Measurements from ENCODE around the gene PLSCR2. TPM values are rescaled to one million over a fixed set of nuclear protein-coding genes. Genes with fewer than 3 reads are reported as not detected.
A peak's percentile ranks its signal among the peaks of the same experiment; 100 is the strongest.
"Not testable (repeated sequence)": the region's sequence is repeated elsewhere in the genome, so short reads cannot be mapped to it uniquely, and the experiment has no call there.

PLSCR2 gene
- total RNA-seq, 1 donor: not detected

- no peak for DNase-seq (ENCODE audit: low read depth in 2 of 3, low spot score in 2 of 3)
Observed at GRCh38 chr3:146493221-146493620, 23.9 kb upstream of the PLSCR2 start.

- DNase-seq (ENCODE audit: low read depth in 2 of 3, low spot score in 2 of 3): no peak
Observed at GRCh38 chr3:146491303-146491702, 21.9 kb upstream of the PLSCR2 start.

GRCh38 chr3:146485297-146485696, 15.9 kb upstream of the PLSCR2 start:
- DNase-seq (ENCODE audit: low read depth in 2 of 3, low spot score in 2 of 3): no peak

- no peak for DNase-seq (ENCODE audit: low read depth in 2 of 3, low spot score in 2 of 3)
Observed at GRCh38 chr3:146476094-146476740, 6.9 kb upstream of the PLSCR2 start.

GRCh38 chr3:146474976-146475375, 5.6 kb upstream of the PLSCR2 start:
- not testable (repeated sequence) for DNase-seq (ENCODE audit: low read depth in 2 of 3, low spot score in 2 of 3)

GRCh38 chr3:146473726-146474125, 4.4 kb upstream of the PLSCR2 start:
- DNase-seq (ENCODE audit: low read depth in 2 of 3, low spot score in 2 of 3): no peak

- DNase-seq (ENCODE audit: low read depth in 2 of 3, low spot score in 2 of 3): no peak
Observed at GRCh38 chr3:146472611-146473010, 3.2 kb upstream of the PLSCR2 start.

- DNase-seq (ENCODE audit: low read depth in 2 of 3, low spot score in 2 of 3): no peak
Observed at GRCh38 chr3:146471012-146471411, 1.7 kb upstream of the PLSCR2 start.

- DNase-seq (ENCODE audit: low read depth in 2 of 3, low spot score in 2 of 3): no peak
Observed at GRCh38 chr3:146470425-146470990, 1.1 kb upstream of the PLSCR2 start.

- no peak for DNase-seq (ENCODE audit: low read depth in 2 of 3, low spot score in 2 of 3)
Observed at GRCh38 chr3:146468671-146469149, 651 bp downstream of the PLSCR2 start.

- no peak for DNase-seq (ENCODE audit: low read depth in 2 of 3, low spot score in 2 of 3)
Observed at GRCh38 chr3:146468234-146468633, 1.1 kb downstream of the PLSCR2 start.

- DNase-seq (ENCODE audit: low read depth in 2 of 3, low spot score in 2 of 3): no peak
Observed at GRCh38 chr3:146466604-146467003, 2.8 kb downstream of the PLSCR2 start.

- DNase-seq (ENCODE audit: low read depth in 2 of 3, low spot score in 2 of 3): no peak
Observed at GRCh38 chr3:146465693-146466465, 3.5 kb downstream of the PLSCR2 start.

- DNase-seq (ENCODE audit: low read depth in 2 of 3, low spot score in 2 of 3): no peak
Observed at GRCh38 chr3:146464783-146465182, 4.6 kb downstream of the PLSCR2 start.

GRCh38 chr3:146464005-146464595, 5.3 kb downstream of the PLSCR2 start:
- DNase-seq (ENCODE audit: low read depth in 2 of 3, low spot score in 2 of 3): no peak

- no peak for DNase-seq (ENCODE audit: low read depth in 2 of 3, low spot score in 2 of 3)
Observed at GRCh38 chr3:146454796-146455195, 14.6 kb downstream of the PLSCR2 start.

GRCh38 chr3:146449613-146450012, 19.7 kb downstream of the PLSCR2 start:
- peak in 2 of 3 donors; percentile 14 to 54 for DNase-seq (ENCODE audit: low read depth in 2 of 3, low spot score in 2 of 3)

- peak in 1 of 3 donors; percentile 3 for DNase-seq (ENCODE audit: low read depth in 2 of 3, low spot score in 2 of 3)
Observed at GRCh38 chr3:146449076-146449475, 20.3 kb downstream of the PLSCR2 start.

GRCh38 chr3:146446026-146446425, 23.3 kb downstream of the PLSCR2 start:
- DNase-seq (ENCODE audit: low read depth in 2 of 3, low spot score in 2 of 3): no peak

- not testable (repeated sequence) for DNase-seq (ENCODE audit: low read depth in 2 of 3, low spot score in 2 of 3)
Observed at GRCh38 chr3:146440310-146440709, 29.1 kb downstream of the PLSCR2 start.

- no peak for DNase-seq (ENCODE audit: low read depth in 2 of 3, low spot score in 2 of 3)
Observed at GRCh38 chr3:146432066-146432465, 37.3 kb downstream of the PLSCR2 start.

All from hematopoietic multipotent progenitor cell (in vitro differentiated cells).